Stimulated activated naive CD8-positive, alpha-beta T cell treated with anti-CD3 and anti-CD28 coated beads, Interleukin-15, Interleukin-2, amounts not matched to agents 100 ng/mL and 50 ng/mL, for 24 hours (primary cell): Measurements from ENCODE around the gene C2orf76.
"Not testable (repeated sequence)": the region's sequence is repeated elsewhere in the genome, so short reads cannot be mapped to it uniquely, and the experiment has no call there.

Experiments used
- H3K27ac Mint-ChIP-seq: one replicate; pipeline ENCODE4 v1.8.0; 2021; ENCODE audit warnings: mild to moderate bottlenecking, mixed read lengths
- H3K27me3 Mint-ChIP-seq: one replicate; pipeline ENCODE4 v1.8.0; 2021; ENCODE audit warnings: mixed read lengths
- H3K36me3 Mint-ChIP-seq: one replicate; pipeline ENCODE4 v1.8.0; 2021; ENCODE audit warnings: low read depth, mixed read lengths
- H3K4me1 Mint-ChIP-seq: one replicate; pipeline ENCODE4 v1.8.0; 2021; ENCODE audit warnings: low read depth, mixed read lengths
- H3K4me3 Mint-ChIP-seq: one replicate; pipeline ENCODE4 v1.8.0; 2021; ENCODE audit warnings: mild to moderate bottlenecking, mixed read lengths
- H3K9me3 Mint-ChIP-seq: one replicate; pipeline ENCODE4 v1.8.0; 2021; ENCODE audit warnings: mixed read lengths

C2orf76 gene

DNA sequence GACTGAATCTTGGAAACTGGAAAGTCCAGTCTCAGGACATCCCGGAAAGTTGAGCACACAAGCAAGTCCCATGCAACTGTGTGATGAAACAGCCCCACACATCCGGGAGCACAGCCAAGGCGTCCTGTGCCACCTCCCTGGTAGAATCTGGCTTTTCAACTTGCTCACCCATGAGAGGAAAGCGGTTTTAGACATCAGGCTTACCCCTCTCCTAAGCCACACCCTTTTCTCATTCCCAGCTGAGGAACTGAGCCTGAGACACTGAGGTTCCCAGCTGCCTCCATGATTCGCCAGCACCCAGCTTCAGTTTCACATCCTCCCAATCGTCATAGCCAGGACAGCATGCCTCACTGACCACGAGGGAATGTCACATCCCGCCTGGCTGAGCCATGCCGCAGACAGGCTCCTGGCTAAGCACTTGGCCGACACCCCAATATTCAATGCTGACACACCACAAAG lies 82.7 kb downstream of the C2orf76 start:
- Mint-ChIP-seq H3K27me3 (no peaks in the 10 kb centered on the region), H3K36me3 (no peaks in the 10 kb centered on the region), H3K4me3 (no peak overlapping the region), H3K27ac (no peak overlapping the region), H3K4me1 (no peaks in the 10 kb centered on the region), H3K9me3 (no peaks in the 10 kb centered on the region)

DNA sequence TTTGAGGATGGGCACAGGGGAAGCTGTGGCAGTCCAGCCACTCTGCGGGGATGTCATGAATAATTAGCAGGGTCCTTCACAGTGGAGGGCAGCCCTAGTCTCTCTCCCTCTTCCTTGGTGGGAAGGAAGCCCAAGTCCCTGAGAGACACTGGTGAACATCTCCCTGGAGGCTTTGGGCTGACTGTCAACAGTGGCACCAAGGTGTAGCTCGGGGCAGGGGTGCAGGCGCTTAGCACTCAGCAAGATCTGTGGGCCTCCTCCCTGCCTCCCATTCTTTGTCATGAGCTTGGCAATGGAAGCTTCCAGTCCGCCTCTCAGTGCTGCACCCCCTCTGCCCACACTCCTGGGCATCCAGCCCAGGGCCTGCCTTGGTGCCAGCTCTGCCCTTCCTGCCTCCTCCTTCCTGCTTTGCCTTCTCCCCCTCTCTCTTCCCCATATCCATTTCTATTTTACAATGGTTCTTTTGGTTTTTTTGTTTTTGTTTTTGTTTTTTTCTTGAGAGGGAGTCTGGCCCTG lies 83.6 kb downstream of the C2orf76 start:
- H3K9me3 Mint-ChIP-seq = no peaks in the 10 kb centered on the region
- H3K27ac Mint-ChIP-seq = no peak overlapping the region
- no peaks in the 10 kb centered on the region for H3K27me3 Mint-ChIP-seq
- no peaks in the 10 kb centered on the region for H3K4me1 Mint-ChIP-seq
- H3K36me3 Mint-ChIP-seq = no peaks in the 10 kb centered on the region
- H3K4me3 Mint-ChIP-seq = no peak overlapping the region

DNA sequence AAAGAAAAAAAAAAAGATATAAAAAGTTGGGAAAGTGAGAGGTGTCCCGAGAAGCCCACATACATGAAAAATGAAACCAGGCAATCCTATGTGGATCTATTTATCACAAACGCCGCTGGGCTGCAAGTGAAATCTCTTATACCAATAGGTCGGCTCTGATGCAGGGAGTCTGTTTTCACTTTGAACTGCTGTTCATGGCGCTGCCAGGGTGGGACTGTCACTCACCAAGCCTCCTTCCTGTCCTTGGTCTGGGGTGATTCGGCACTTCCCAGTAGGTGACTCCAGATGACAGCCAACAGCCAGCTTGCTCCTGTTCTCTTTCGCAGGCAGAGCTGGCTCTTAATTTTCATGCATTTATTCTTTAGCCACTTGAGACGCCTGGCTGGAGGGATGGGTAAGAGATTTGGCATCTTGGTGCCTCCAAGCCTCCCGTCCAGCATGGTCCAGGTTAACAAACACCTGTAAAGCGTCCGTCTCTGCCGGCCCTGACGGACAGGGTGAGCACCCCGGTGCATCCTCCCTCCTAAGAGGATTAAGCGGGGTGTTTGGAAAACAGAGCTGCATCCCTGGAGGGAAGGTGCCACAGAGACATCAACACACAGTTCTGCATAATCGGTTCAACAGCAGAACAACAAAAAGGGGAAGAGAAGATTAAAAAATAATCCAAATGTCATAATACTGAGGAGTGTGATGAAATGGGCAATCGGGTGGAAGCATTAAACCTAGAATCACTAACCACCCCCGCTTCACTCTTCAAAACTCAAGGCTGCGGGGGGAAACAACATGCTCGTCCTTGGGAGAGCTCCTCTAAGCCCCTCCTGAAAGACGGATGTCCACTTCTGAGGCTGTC lies 84.3 kb downstream of the C2orf76 start:
- no peaks in the 10 kb centered on the region for H3K27me3 Mint-ChIP-seq
- H3K9me3 Mint-ChIP-seq = no peaks in the 10 kb centered on the region
- no peaks in the 10 kb centered on the region for H3K4me1 Mint-ChIP-seq
- H3K36me3 Mint-ChIP-seq = no peaks in the 10 kb centered on the region
- H3K27ac Mint-ChIP-seq = no peak overlapping the region
- H3K4me3 Mint-ChIP-seq = no peak overlapping the region

DNA sequence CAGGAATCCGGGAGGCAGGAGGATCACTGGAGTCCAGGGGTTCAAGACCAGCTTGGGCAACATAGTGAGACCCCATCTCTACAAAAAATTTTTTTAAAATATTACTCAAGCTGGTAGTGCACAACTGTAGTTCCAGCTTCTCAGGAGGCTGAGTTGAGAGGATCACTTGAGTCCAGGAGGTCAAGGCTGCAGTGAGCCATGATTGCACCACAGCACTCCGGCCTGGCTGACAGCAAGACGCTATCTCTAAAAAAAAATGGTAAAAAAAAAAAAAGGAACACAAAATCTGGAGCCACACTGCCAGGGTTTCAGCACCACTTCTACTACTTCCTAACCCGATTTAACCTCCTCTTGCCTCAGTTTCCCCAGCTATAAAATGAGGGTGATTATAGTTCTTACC lies 86.0 kb downstream of the C2orf76 start:
- H3K27ac Mint-ChIP-seq = no peak overlapping the region
- no peak overlapping the region for H3K4me3 Mint-ChIP-seq
- no peaks in the 10 kb centered on the region for H3K9me3 Mint-ChIP-seq
- no peaks in the 10 kb centered on the region for H3K36me3 Mint-ChIP-seq
- H3K4me1 Mint-ChIP-seq = no peaks in the 10 kb centered on the region
- H3K27me3 Mint-ChIP-seq = peaks cover 1% of the 10 kb centered on the region

DNA sequence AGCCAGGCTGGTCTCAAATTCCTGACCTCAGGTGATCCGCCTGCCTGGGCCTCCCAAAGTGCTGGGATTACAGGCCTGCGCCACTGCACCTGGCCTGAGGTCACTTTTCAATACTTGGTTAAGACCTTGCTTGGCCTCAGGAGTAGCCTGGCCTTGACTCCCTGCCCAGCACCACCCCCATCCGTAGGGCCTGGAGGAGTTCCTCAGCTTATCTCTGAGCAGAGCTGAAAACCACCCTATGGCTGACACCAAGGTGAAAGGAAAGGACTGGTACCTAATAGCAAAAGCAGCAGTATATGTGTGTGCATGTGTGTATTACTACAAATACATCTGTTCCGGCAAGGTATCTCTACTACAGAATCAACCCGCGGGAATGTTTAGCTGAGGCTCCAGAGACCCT lies 87.0 kb downstream of the C2orf76 start:
- H3K36me3 Mint-ChIP-seq = no peaks in the 10 kb centered on the region

DNA sequence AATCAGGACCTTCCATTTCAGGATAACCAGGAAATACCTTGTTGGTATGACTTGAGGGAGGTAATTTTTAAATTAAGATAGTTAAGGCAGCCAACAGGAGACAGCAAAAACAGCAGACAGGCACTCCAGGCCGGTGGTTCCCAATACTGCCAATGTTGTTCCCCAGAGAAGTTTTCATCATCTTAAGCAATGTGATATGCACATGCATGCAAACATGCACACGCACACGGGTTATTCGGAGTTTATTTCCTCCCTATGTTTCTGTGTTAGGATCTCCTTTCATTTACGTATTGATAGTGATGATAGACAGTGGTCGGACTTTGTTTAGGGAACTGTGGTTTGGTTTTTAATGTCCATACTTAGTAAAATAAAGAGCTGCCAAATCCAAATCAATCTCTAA lies 87.7 kb downstream of the C2orf76 start:
- H3K27me3 Mint-ChIP-seq = peaks cover 3% of the 10 kb centered on the region
- H3K4me3 Mint-ChIP-seq = no peak overlapping the region
- no peaks in the 10 kb centered on the region for H3K36me3 Mint-ChIP-seq
- no peak overlapping the region for H3K27ac Mint-ChIP-seq
- no peaks in the 10 kb centered on the region for H3K9me3 Mint-ChIP-seq
- H3K4me1 Mint-ChIP-seq = no peaks in the 10 kb centered on the region

More for the DNA sequence above, 87.0 kb downstream of the C2orf76 start:
- Mint-ChIP-seq H3K27ac (no peak overlapping the region), H3K4me1 (no peaks in the 10 kb centered on the region), H3K9me3 (no peaks in the 10 kb centered on the region), H3K4me3 (no peak overlapping the region), H3K27me3 (peaks cover 3% of the 10 kb centered on the region)

DNA sequence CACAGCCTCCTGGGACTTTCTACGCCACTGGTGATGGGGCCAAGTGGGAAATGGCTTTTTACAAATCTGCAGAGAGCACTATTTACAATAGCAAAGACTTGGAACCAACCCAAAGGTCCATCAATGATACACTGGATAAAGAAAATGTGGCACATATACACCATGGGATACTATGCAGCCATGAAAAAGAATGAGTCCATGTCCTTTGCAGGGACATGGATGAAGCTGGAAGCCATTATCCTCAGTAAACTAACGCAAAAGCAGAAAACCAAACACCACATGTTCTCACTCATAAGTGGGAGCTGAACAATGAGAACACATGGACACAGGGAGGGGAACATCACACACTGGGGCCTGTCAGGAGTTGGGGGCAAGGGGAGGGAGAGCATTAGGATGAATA lies 88.2 kb downstream of the C2orf76 start:
- not testable (repeated sequence) for H3K36me3 Mint-ChIP-seq, H3K4me3 Mint-ChIP-seq, H3K27me3 Mint-ChIP-seq, H3K9me3 Mint-ChIP-seq, H3K4me1 Mint-ChIP-seq, H3K27ac Mint-ChIP-seq

DNA sequence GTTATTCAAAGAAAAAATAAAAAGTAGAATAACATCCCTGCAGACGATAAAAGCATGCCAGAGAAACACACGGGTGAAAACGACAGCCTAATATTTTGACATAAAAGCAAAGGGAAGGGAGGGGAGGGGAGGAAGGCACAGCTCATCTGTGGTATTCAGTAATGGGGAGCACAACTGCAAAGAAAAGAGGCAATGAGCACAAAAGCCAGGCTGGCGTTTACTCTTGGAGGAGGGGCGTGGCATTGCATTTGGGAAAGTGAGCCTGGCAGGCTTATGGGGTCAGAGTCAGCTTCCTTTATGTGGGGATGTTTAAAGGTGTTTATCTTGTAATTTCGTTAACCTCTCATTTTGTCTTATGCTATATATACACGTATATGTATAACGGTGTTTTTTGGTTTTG lies 89.8 kb downstream of the C2orf76 start:
- H3K36me3 Mint-ChIP-seq = no peaks in the 10 kb centered on the region
- no peaks in the 10 kb centered on the region for H3K4me1 Mint-ChIP-seq
- no peak overlapping the region for H3K4me3 Mint-ChIP-seq
- H3K9me3 Mint-ChIP-seq = no peaks in the 10 kb centered on the region
- peaks cover 3% of the 10 kb centered on the region for H3K27me3 Mint-ChIP-seq
- no peak overlapping the region for H3K27ac Mint-ChIP-seq

DNA sequence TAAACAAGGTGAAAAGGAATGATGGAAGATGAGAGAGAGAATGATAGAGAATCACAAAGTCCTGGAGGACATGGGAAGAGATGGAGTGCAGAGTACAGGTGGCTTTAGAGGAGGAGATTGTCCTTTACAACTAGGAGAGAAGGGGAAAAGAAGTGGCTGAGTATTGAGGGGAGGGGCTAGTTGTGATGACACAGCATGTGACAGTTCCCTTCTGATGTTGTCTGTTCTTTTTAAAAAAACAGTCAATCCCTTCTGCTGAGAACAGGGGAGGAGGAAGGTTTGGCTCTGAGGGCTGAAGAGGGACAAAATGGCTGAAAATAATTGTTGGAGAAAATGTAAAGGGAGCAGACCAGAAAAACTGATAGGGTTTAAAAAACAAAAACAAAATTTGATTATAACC lies 99.0 kb downstream of the C2orf76 start:
- no peaks in the 10 kb centered on the region for H3K4me1 Mint-ChIP-seq
- H3K27ac Mint-ChIP-seq = no peak overlapping the region
- no peaks in the 10 kb centered on the region for H3K36me3 Mint-ChIP-seq
- H3K4me3 Mint-ChIP-seq = no peak overlapping the region
- peaks cover 4% of the 10 kb centered on the region for H3K9me3 Mint-ChIP-seq
- H3K27me3 Mint-ChIP-seq = no peaks in the 10 kb centered on the region

DNA sequence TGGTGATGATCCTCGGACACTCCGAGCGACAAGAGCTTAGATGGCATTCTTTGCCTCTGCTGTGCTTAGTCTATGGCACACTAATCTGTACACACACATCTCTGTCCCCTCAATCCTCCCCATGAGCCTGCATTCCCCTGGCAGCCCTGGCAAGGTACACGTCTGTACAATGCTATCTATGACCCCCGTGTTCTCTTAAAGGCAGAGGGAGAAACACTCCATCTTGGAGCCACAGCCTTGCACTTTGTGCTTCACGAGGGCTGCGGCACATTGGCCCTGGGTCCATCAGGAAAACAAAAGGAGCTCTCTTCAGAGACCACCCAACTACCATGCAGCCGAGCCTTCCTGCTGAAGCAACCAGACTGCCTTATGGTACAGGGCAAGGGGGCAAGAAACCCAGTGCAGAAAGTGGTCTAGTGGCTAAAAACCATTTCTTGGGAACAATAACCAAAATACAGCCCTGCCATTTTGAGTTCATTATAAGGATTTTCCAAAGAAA lies 100.5 kb downstream of the C2orf76 start:
- no peak overlapping the region for H3K4me3 Mint-ChIP-seq
- H3K4me1 Mint-ChIP-seq = no peaks in the 10 kb centered on the region
- no peaks in the 10 kb centered on the region for H3K27me3 Mint-ChIP-seq
- H3K36me3 Mint-ChIP-seq = no peaks in the 10 kb centered on the region
- peaks cover 4% of the 10 kb centered on the region for H3K9me3 Mint-ChIP-seq
- no peak overlapping the region for H3K27ac Mint-ChIP-seq

DNA sequence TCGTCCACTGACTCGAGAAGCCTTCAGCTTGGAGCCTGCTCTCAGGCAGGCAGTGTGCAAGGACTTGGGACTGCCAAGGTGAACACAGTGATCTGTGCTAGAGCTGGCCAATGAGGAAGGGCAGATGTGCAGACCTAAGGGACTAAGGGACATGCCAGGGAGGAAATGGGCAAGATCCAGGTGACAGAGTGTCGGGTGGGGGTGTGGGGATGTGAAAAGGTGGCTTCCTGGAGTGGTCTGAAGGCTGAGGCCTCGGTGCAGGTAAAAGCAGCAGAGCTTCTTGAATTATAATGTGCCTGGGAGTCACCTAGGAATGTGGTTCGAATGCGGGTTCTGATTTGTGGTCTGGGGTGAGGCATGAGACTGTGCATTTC lies 101.0 kb downstream of the C2orf76 start:
- Mint-ChIP-seq H3K4me1 (no peaks in the 10 kb centered on the region), H3K36me3 (no peaks in the 10 kb centered on the region), H3K27me3 (no peaks in the 10 kb centered on the region), H3K9me3 (peaks cover 2% of the 10 kb centered on the region), H3K4me3 (no peak overlapping the region), H3K27ac (no peak overlapping the region)

DNA sequence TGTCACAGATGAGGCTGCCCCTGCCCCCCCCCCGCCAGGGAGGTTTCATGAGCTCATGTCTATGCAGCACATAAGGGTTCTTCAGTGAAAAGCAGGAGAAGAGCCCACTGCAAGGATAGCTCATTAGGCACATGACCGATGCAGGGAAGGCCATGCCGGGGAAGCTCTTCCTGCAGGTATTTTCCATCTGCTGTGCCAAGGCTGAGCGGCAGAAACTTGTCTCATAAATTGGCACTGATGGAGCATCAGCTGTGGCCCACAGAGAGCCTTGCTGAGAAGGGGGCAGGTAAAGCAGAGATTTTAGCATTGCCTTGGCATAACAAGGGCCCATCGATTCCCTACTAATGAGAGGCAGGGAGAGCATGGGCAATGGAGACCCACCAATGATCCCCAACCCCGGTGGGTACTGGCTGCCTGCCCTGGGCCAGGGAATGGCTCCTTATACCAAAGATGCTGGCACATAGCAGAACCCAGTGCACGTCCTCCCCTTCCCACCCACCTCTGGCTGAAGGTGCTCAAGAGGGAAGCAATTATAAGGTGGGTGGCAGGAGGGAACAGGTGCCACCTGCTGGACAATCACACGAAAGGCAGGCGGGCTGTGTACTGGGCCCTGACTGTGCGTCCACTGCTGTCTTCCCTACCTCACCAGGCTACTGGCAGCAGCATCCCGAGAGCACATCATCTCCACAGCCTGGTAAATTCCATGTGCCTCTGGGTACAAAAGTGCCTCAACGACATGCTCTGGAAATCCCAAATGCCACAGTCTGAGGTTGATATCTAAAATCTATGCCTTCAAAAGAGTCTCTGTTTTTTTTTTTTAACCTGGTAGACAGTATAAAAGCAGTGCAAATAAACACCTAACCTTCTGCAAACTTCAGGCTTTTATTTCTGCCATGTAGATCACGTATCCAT lies 101.6 kb downstream of the C2orf76 start:
- H3K27ac Mint-ChIP-seq = no peak overlapping the region
- H3K4me3 Mint-ChIP-seq = no peak overlapping the region
- no peaks in the 10 kb centered on the region for H3K9me3 Mint-ChIP-seq
- H3K4me1 Mint-ChIP-seq = no peaks in the 10 kb centered on the region
- no peaks in the 10 kb centered on the region for H3K36me3 Mint-ChIP-seq
- H3K27me3 Mint-ChIP-seq = no peaks in the 10 kb centered on the region

DNA sequence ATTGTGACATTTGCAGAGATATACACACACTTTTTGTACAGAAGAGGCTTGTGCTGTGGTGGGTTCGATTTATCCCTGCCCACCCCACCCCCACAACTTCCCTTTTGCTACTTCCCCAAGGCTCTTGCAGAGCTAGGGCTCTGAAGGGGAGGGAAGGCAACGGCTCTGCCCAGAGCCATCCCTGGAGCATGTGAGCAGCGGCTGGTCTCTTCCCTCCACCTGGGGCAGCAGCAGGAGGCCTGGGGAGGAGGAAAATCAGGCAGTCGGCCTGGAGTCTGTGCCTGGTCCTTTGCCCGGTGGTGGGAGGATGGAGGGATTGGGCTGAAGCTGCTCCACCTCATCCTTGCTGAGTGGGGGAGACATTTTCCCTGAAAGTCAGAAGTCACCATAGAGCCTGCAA lies 103.0 kb downstream of the C2orf76 start:
- H3K9me3 Mint-ChIP-seq = no peaks in the 10 kb centered on the region
- H3K36me3 Mint-ChIP-seq = no peaks in the 10 kb centered on the region
- no peaks in the 10 kb centered on the region for H3K4me1 Mint-ChIP-seq
- no peak overlapping the region for H3K27ac Mint-ChIP-seq
- H3K27me3 Mint-ChIP-seq = no peaks in the 10 kb centered on the region
- H3K4me3 Mint-ChIP-seq = no peak overlapping the region

DNA sequence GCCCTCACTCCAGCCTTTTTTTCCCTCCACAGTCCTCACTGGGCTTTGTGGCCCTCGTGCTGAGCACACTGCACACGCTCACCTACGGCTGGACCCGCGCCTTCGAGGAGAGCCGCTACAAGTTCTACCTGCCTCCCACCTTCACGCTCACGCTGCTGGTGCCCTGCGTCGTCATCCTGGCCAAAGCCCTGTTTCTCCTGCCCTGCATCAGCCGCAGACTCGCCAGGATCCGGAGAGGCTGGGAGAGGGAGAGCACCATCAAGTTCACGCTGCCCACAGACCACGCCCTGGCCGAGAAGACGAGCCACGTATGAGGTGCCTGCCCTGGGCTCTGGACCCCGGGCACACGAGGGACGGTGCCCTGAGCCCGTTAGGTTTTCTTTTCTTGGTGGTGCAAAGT lies 103.6 kb downstream of the C2orf76 start:
- Mint-ChIP-seq H3K4me3 (no peak overlapping the region), H3K27me3 (no peaks in the 10 kb centered on the region), H3K9me3 (no peaks in the 10 kb centered on the region), H3K4me1 (no peaks in the 10 kb centered on the region), H3K36me3 (no peaks in the 10 kb centered on the region), H3K27ac (no peak overlapping the region)
